ENCODE measurements around the gene MUC4.

Gene MUC4

DNA sequence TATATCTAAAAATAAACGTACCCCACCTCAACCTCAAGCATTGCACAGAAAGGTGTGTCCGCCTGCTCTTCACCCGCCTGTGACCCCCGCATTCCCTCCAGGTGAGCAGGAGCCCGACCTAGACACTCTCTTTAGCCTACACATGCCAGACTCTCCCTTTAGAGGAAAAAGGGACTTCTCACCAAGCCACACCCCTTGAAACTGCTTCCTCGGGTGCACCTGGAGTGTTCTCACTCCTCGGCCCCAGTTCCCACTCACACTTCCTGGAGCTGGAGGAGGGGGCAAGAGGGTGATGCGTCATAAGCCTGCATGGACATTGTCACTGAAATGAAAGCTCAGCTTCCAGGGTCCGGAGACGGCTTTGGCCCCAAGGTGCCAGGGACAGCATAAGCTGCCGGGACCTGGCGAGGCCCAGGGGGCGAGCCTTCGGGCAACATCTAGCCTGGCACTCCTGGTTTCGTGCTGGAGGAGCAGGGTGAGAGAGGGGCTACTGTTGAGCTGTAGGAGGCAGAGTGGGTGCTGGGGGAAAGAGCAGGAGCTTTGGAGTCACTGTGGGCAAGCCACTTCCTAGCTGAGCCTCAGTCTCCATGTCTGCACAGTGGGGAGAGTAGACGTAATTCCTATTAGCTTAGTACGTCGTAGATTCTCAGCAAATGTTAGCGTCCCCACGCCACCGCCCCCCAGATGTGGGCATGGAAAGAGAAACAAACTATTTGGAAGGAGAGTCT lies 9.8 kb upstream of the MUC4 start:
- H3K27me3 ChIP-seq (ENCODE audit: insufficient read depth, low read length) = peaks cover 18% of the 10 kb centered on the region

DNA sequence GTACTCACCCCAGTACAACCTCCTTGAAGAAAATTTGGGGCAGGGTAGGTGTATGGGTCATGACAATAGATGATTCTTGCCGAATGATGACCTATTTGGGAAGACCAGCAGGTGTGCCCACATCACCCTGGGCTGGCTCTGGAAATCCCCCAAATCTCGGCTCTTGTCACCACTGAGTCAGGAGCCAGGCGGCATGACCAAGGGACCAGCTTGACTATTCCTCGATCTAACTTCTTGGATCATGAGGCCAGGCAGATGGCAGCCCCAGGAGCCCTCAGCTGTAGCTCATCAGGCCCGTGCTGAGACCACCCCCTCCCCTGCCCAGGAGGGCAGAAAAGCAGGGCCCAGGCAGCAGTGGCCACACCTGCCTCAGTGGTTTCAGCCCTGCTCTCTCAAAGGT lies 9.2 kb upstream of the MUC4 start:
- Histone ChIP-seq H3K79me2 (ENCODE audit: insufficient read depth, low read length) (no peaks in the 10 kb centered on the region), H3K4me2 (ENCODE audit: low read length) (no peak overlapping the region), H3K27ac (ENCODE audit: low read depth, low read length, poor library complexity, severe bottlenecking) (no peak overlapping the region), H3K36me3 (ENCODE audit: insufficient read depth, low read length) (no peaks in the 10 kb centered on the region), H3K9me2 (ENCODE audit: low read depth, low read length) (no peaks in the 10 kb centered on the region), H3K4me3 (ENCODE audit: low read depth, low read length, poor library complexity, severe bottlenecking) (no peak overlapping the region), H3K27me3 (ENCODE audit: insufficient read depth, low read length) (peaks cover 17% of the 10 kb centered on the region), H3F3A (ENCODE audit: insufficient read depth, low read length) (no peaks in the 10 kb centered on the region), H3K9me3 (ENCODE audit: low read length) (no peaks in the 10 kb centered on the region), H2AFZ (ENCODE audit: low read length) (no peak overlapping the region), H3K9ac (ENCODE audit: low read length) (no peak overlapping the region), H4K20me1 (ENCODE audit: insufficient read depth, low read length) (no peaks in the 10 kb centered on the region), H3K4me1 (ENCODE audit: insufficient read depth, low read length, severe bottlenecking) (peaks cover 8% of the 10 kb centered on the region)
- TF ChIP-seq, protein P1, sequence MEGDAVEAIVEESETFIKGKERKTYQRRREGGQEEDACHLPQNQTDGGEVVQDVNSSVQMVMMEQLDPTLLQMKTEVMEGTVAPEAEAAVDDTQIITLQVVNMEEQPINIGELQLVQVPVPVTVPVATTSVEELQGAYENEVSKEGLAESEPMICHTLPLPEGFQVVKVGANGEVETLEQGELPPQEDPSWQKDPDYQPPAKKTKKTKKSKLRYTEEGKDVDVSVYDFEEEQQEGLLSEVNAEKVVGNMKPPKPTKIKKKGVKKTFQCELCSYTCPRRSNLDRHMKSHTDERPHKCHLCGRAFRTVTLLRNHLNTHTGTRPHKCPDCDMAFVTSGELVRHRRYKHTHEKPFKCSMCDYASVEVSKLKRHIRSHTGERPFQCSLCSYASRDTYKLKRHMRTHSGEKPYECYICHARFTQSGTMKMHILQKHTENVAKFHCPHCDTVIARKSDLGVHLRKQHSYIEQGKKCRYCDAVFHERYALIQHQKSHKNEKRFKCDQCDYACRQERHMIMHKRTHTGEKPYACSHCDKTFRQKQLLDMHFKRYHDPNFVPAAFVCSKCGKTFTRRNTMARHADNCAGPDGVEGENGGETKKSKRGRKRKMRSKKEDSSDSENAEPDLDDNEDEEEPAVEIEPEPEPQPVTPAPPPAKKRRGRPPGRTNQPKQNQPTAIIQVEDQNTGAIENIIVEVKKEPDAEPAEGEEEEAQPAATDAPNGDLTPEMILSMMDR (IDR thresholded peaks at IDR 0.05; ENCODE audit: low read length) = no peak
- TF ChIP-seq EZH2 (IDR thresholded peaks at IDR 0.05; ENCODE audit: borderline replicate concordance, low read length) = no peak

More for the DNA sequence above, 9.8 kb upstream of the MUC4 start:
- Histone ChIP-seq H3K27ac (ENCODE audit: low read depth, low read length, poor library complexity, severe bottlenecking) (no peak overlapping the region), H3K36me3 (ENCODE audit: insufficient read depth, low read length) (no peaks in the 10 kb centered on the region), H3K4me2 (ENCODE audit: low read length) (no peak overlapping the region), H3F3A (ENCODE audit: insufficient read depth, low read length) (no peaks in the 10 kb centered on the region), H3K4me1 (ENCODE audit: insufficient read depth, low read length, severe bottlenecking) (peaks cover 8% of the 10 kb centered on the region), H3K9ac (ENCODE audit: low read length) (no peak overlapping the region), H3K9me2 (ENCODE audit: low read depth, low read length) (no peaks in the 10 kb centered on the region), H4K20me1 (ENCODE audit: insufficient read depth, low read length) (no peaks in the 10 kb centered on the region), H3K4me3 (ENCODE audit: low read depth, low read length, poor library complexity, severe bottlenecking) (no peak overlapping the region), H3K79me2 (ENCODE audit: insufficient read depth, low read length) (no peaks in the 10 kb centered on the region), H3K9me3 (ENCODE audit: low read length) (no peaks in the 10 kb centered on the region), H2AFZ (ENCODE audit: low read length) (no peak overlapping the region)
- TF ChIP-seq, protein P1 (IDR thresholded peaks at IDR 0.05; ENCODE audit: low read length) = no peak
- no peak for TF ChIP-seq EZH2 (IDR thresholded peaks at IDR 0.05; ENCODE audit: borderline replicate concordance, low read length)

DNA sequence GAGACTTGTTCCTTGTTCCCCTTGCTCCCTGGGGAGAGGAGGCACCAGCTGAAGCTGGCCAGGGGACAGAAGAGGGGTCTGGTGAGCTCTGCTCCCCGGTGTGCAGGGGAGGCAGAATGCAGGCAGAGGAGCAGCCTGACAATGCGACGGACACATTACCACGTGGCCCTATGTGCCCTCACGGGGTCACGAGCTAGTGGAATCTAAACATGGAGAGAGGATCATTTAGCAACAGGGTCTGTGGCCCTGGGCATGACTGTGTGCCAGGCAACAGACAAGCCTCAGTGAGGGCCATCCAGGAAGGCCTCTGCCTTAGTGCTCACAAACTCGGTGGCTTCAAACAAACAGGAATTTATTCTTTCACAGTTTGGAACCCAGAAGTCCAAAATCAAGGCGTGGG lies 8.5 kb upstream of the MUC4 start:
- Histone ChIP-seq H3K9ac (ENCODE audit: low read length) (no peak overlapping the region), H2AFZ (ENCODE audit: low read length) (no peak overlapping the region), H3K4me3 (ENCODE audit: low read depth, low read length, poor library complexity, severe bottlenecking) (no peak overlapping the region)

More for the DNA sequence above, 8.5 kb upstream of the MUC4 start:
- Histone ChIP-seq H3K79me2 (ENCODE audit: insufficient read depth, low read length) (no peaks in the 10 kb centered on the region), H3F3A (ENCODE audit: insufficient read depth, low read length) (no peaks in the 10 kb centered on the region), H3K36me3 (ENCODE audit: insufficient read depth, low read length) (no peaks in the 10 kb centered on the region), H3K27ac (ENCODE audit: low read depth, low read length, poor library complexity, severe bottlenecking) (no peak overlapping the region), H3K4me1 (ENCODE audit: insufficient read depth, low read length, severe bottlenecking) (peaks cover 8% of the 10 kb centered on the region), H4K20me1 (ENCODE audit: insufficient read depth, low read length) (no peaks in the 10 kb centered on the region), H3K9me3 (ENCODE audit: low read length) (no peaks in the 10 kb centered on the region), H3K4me2 (ENCODE audit: low read length) (no peak overlapping the region), H3K27me3 (ENCODE audit: insufficient read depth, low read length) (peaks cover 11% of the 10 kb centered on the region), H3K9me2 (ENCODE audit: low read depth, low read length) (no peaks in the 10 kb centered on the region)
- TF ChIP-seq, protein P1 (IDR thresholded peaks at IDR 0.05; ENCODE audit: low read length) = no peak
- TF ChIP-seq EZH2 (IDR thresholded peaks at IDR 0.05; ENCODE audit: borderline replicate concordance, low read length) = no peak

Measured in OCI-LY1 (cell line).